Amniotic stem cell (primary cell): Measurements from ENCODE around the gene WRAP73.
A peak's percentile ranks its signal among the peaks of the same experiment; 100 is the strongest.

Experiments
- DNase-seq: peaks from one replicate; lab custom pipeline; 2025; lab: John Stamatoyannopoulos, UW

The WRAP73 gene

GRCh38 chr1:3611170-3612019 lies 38.5 kb downstream of the WRAP73 start, which contains the start of gene MEGF6:
TSS of gene MEGF6 (minus strand) at chr1:3611508. CDS start at chr1:3611268, 240 bp downstream.
- DNase-seq, result peak; percentile 21

GRCh38 chr1:3610527-3611169 lies 39.3 kb downstream of the WRAP73 start:
- DNase-seq, result no peak

- DNase-seq, result no peak
Measured at GRCh38 chr1:3609769-3610526, 40.0 kb downstream of the WRAP73 start.

GRCh38 chr1:3609016-3609768 lies 40.7 kb downstream of the WRAP73 start:
- DNase-seq, result no peak

GRCh38 chr1:3608154-3608553 lies 41.7 kb downstream of the WRAP73 start:
- DNase-seq, result no peak

- no peak for DNase-seq
Measured at GRCh38 chr1:3607703-3608065, 42.2 kb downstream of the WRAP73 start.

GRCh38 chr1:3606779-3607702 lies 42.9 kb downstream of the WRAP73 start:
- no peak for DNase-seq

GRCh38 chr1:3604997-3605823 lies 44.7 kb downstream of the WRAP73 start:
- no peak for DNase-seq

- no peak for DNase-seq
Measured at GRCh38 chr1:3604468-3604974, 45.4 kb downstream of the WRAP73 start.

GRCh38 chr1:3603571-3604467 lies 46.1 kb downstream of the WRAP73 start:
- no peak for DNase-seq

GRCh38 chr1:3603156-3603555 lies 46.7 kb downstream of the WRAP73 start:
- DNase-seq, result no peak

- no peak for DNase-seq
Measured at GRCh38 chr1:3602375-3602774, 47.5 kb downstream of the WRAP73 start.

GRCh38 chr1:3601743-3602142 lies 48.2 kb downstream of the WRAP73 start:
- no peak for DNase-seq

GRCh38 chr1:3600354-3600753 lies 49.5 kb downstream of the WRAP73 start:
- no peak for DNase-seq

- DNase-seq, result no peak
Measured at GRCh38 chr1:3599816-3600215, 50.1 kb downstream of the WRAP73 start.

GRCh38 chr1:3599286-3599811 lies 50.6 kb downstream of the WRAP73 start:
- no peak for DNase-seq

GRCh38 chr1:3598522-3599285 lies 51.2 kb downstream of the WRAP73 start:
- no peak for DNase-seq

- no peak for DNase-seq
Measured at GRCh38 chr1:3598051-3598491, 51.8 kb downstream of the WRAP73 start.
